GM18907 (cell line): Measurements from ENCODE around the gene GSDME.
"Not testable (repeated sequence)": the region's sequence is repeated elsewhere in the genome, so short reads cannot be mapped to it uniquely, and the experiment has no call there.

ENCODE experiments used
- ATAC-seq: cut with Tn5 transposase; IDR thresholded peaks from one replicate; pipeline ENCODE4 v1.9.1; 2021; ENCODE audit warnings: mild to moderate bottlenecking, moderate library complexity; ENCODE audit not compliant: unreplicated experiment

The GSDME gene

DNA sequence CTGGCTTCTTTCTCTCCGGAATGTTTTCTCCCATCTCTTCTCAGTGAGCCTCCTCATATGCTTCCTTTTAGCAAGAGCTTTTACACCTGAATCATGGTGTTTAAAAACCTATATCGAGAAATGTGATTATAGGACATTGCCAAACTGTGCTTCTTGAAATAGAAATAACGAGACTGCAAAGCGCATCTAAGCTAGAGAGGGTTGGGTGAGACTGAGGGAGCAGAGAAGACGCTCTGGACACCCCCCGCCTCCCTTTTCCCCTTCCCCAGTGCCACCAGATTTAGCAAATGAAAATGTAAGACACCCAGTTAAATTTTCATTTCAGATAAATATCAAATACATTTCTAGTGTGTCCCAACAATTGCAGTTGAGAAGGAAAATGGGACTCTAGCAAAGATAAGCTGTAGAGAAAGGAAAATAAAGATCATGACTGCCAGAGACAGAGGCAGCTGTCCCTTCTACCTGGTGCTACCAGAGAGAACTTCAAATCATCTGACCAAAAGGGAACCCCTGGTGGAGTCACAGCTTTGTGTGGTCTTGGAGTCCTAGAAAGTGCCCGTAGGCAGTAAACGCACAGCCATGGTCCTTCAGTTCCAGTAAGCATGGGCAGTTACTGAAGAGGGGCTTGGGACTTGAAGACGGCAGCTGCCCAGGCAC, 14.6 kb downstream of the GSDME start:
- ATAC-seq = no peak

DNA sequence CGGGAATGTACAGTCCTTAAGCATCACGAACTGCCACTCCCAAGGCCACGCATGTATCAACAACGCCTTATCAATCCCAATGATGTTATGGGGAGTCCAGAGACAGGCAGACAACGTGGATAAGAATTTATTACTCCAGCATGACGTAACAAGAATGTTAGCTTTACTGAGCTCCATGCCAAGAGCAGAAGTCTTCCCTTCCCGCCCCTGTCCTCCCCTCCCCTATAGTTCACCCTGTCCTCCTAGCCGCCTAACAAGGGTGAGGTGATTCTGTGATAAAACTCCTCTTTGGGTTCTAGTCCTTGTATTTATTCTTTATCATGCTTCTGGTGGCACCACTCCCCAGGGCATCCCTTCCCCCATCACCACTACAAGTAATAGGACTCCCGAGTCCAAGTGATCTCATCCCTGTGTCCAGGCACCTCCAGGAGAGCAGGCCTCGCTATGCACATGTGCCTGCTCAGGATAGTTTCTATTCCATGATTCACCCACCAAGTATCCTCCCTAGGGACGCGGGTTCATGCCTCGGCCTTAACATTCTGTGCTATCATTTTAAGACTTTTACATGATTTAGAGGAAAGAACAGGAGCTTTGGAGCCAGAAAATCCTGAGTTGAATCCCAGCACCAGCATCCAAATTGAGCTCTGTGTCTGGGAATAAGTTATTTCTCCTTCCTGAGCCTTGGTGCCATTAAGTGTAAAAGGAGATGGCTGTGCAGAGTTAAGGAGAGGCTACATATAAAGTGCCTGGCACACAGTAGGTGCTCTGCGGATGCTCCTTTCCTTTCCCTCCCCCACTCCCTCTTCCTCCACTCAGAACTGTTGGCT, 15.4 kb downstream of the GSDME start:
- no peak for ATAC-seq

DNA sequence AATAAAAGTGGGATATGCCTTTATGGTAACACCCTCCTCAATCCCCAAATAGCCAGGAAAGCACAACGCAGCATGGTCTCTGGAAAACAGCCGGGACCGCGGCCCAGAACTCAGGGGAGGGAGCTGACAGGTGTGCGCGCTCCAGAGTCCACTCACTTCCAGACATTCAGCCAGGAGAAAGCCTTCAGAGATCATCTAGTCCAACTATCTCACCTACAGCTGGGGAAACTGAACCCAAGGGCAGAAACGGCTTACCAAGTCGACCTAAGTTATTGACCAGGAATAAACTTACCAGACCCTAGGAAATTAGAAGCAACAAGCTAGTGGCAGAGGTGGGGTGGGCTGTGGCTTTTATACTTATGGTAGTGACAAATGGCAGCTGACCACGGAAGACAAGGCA, 16.4 kb downstream of the GSDME start:
- ATAC-seq = no peak

DNA sequence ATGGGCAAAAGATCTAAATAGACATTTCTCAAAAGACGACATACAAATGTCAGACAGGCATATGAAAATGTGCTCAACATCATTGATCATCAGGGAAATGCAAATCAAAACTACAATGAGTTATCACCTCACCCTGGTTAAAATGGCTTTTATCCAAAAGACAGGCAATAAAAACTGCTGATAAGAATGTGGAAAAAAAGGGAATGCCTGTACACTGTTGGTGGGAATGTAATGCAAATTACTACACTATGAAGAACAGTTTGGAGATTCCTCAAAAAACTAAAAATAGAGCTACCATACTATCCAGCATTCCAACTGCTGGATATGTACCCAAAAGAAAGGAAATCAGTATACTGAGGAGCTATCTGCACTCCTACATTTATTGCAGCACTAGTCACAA, 18.0 kb downstream of the GSDME start:
- no peak for ATAC-seq

DNA sequence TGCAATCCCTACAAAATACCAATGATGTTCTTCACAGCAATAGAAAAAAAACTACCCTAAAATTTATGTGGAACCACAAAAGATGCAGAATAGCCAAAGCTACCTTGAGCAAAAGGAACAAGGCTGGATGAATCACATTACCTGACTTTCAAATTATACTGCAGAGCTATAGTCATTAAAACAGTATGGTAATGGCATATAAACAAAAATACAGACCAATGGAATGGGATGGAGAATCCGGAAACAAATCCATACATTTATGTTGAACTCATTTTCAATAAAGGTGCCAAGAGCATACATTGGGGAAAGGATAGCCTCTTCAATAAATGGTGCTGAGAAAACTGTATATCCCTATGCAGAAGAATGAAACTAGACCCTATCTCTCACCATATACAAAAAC, 18.7 kb downstream of the GSDME start:
- no peak for ATAC-seq

DNA sequence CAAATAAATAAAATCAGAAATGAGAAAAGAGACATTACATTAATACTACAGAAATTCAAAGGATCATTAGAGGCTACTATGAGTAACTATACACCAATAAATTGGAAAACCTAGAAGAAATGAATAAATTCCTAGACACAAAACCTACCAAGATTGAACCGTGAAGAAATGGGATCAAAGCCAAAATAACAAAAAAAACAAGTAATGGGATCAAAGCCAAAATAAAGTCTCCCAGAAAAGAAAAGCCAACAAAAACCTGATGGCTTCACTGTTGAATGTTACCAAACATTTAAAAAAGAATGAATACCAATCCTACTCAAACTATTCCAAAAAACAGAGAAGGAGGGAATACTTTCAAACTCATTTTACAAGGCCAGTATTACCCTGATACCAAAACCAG, 20.0 kb downstream of the GSDME start:
- no peak for ATAC-seq

DNA sequence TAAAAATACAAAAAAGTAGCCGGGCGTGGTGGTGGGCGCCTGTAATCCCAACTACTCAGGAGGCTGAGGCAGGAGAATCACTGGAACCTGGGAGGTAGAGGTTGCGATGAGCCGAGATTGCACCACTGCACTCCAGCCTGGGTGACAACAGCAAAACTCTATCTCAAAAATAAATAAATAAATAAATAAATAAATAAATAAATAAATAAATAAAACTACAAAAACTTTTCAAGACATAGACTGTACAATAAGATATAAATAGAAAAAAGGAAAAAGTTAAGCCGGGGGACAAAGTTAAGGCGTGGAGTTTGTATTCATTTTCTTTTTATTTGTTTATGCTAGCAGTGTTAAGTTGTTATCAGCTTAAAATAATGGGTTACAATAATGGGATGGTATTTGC, 21.7 kb downstream of the GSDME start:
- ATAC-seq = not testable (repeated sequence)

DNA sequence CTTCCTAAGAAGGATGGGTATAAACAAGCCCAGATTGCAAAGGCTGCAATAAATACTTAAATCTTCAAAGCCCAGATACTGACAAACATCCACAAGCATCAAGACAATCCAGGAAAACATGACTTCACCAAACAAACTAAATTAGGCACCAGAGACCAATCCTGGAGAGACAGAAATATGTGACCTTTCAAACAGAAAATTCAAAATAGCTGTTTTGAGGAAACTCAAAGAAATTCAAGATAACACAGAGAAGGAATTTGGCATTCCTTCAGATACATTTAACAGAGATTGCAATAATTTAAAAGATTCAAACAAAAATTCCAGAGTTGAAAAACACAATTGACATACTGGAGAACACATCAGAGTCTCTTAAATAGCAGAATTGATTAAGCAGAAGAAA, 23.0 kb downstream of the GSDME start:
- no peak for ATAC-seq

DNA sequence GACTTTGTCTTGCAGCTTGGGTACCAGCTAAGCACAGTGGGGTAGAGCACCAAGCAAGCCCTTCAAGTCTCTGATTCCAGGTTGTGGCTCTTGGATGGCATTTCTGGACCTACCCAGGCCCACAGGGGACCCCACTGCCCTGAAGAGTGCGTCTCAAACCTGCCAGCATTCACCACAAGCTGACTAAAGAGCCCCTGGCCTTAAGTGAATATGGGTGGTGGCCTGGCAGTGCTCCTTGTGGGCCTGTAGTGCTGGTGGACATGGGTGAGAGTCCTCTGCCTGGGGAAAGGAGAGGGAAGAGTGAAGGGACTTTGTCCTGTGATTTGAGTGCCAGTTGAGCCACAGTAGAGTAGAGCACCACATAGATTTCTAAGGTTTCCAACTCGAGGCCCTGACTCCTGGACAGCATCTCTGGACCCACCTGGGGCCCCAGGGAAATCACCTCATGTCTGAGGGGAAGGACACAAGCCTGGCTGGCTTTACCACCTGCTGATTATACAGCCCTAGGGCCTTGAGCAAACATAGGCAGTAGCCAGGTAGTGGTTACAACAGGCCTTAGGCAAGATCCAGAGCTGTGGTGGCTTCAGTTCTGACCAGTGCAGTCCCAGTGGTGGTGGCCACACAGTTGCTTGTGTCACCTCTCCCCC, 23.7 kb downstream of the GSDME start:
- ATAC-seq = no peak

DNA sequence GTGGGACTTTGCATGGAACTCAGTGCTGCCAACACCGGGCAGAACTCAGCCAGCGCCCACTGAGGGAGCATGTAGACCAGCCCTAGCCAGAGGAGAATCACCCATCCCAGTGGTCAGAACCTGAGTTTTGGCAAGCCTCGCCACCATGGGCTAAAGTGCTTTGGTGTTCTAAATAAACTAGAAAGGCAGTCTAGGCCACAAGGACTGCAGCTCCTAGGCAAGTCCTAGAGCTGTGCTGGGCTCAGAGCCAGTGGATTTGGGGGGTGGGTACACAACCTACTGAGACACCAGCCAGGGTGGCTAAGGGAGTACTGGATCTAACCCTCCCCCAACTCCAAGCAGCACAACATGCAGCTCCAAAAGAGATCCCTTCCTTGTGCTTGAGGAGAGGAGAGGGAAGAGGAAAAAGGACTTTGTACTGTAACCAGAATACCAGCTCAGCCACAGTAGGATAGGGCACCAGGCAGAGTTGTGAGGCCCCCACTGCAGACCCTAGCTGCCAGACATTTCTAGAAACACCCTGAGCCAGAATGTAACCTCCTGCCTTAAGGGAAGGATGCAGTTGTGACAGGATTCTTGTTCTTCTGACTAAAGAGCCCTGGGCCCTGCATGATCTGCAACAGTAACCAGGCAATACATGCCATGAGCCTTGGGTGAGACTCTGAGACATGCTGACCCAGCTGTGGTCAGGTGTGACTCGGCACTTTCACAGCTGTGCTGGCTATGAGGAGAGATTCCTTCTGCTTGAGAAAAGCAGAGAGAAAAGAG, 24.4 kb downstream of the GSDME start:
- ATAC-seq = no peak

DNA sequence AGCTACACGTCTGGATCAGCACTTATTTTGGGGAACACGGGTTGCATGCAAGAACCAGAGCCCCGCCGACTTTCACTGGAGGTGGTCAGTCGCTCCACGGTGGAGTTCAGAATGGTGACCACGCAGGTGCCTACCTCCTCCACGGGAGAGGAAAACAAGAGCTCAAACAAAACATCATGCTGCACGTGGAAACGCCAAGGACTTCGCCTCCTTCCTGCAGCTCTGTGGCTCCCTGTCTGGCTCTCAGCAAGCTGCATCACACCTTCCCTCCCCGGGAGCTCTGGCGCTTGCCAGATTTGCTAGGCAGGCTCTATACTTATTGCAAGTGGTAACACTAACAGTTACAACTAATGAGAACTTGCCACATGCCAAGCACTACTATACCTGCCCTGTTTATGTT, 26.0 kb downstream of the GSDME start:
- no peak for ATAC-seq

DNA sequence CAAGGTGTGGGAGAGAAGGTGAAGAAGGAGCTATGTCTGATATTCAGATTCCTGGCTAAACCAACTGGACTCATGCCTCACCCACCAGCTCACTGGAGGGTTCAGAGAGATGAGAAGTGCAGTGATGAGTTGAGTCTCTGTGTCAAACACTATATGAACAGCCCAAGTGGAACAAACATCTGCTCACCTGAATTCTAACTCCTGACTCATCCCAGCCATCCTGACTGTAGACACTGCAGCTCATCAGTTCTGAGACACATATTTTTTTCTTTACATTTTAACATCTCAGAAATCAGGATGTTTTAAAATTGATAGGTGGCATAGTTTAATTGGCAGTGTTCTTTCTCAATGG, 27.3 kb downstream of the GSDME start:
- no peak for ATAC-seq

DNA sequence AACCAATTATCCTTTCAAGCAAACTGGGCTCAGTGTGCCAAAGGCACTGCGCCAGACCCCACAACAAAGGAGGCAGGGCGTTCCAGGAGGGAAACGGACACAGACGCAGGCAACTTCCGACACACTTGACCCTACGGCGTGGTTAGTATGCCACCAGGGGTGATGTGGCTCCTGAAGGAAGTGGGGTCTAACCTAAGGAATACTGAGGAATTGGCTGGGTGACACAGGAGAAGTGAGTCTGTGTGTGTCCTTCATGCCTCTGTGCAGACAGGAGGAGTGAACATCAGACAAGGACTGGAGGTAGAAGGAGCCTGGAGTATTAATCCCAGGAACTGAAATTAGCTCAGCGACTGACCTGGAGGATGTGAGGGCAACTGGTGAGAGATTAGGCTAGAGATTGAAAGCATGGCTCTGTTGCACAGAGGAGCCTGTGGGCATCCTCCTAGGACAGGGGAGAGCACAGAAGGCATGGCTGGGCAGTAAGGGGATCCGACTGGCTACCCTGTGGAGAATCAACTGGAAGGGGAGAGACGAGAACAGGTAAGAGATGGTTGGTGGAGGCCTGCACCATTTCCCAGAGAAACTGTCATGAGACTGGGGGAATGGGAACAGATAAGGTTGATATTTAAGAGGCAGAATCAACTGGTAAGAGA, 27.8 kb downstream of the GSDME start:
- no peak for ATAC-seq

DNA sequence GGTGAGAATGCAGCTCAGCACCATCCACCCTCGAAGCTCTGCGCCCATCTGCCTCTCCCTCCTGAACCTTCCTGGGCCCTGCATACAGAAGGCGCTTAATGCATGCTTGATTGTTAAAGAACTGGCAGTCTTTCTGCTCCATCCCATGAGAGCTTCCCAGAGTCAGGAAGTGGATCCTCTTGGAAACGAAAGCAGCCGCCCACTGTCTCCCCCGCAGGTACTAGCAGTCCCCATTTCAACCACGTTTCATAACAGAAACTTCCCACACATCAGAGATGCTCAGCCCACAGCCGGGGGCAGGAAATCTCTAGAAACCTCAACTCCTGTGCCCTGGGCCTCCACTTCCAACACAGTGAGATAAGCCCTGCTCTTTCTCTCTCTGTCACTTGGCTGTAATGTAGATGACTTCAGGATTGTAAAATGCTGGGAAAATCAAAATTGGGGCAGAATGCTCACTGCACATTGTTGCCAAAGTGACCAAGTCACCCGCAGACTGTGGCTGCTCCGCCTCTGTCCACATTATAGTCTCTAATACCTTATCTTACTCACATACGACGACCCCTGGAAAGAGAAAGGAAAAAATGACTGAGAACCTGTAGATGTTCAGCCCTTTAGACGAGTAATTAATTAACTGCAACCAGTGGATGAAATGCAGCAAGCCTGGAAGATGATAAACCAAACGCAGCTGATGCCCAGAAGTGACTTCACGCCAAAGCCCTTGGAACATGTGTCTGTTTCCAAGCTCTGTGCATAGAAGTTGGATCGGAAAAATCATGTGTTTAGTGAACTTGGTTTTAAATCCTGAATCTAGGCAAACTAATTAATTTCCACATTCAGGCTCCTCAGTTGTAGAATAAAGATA, 28.5 kb downstream of the GSDME start:
- ATAC-seq = peak; percentile 41

DNA sequence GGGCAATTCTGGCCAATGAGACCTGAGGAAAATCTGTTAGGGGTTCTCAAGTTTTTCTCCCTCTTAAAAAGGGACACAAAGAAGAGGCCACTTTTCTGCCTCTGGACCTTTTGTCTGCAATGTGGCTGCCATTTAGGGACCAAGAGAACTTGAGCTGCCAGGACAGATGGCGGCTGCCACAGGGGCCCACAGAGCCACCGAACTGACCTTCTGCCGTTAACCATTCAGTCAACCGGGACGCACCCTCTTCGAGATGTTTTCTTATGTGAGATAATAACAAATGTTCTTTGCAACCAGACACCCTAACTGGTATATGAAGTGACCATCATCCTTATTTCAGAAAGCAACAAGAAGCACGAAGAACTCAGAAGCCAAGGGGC, 29.2 kb downstream of the GSDME start:
- ATAC-seq = no peak

DNA sequence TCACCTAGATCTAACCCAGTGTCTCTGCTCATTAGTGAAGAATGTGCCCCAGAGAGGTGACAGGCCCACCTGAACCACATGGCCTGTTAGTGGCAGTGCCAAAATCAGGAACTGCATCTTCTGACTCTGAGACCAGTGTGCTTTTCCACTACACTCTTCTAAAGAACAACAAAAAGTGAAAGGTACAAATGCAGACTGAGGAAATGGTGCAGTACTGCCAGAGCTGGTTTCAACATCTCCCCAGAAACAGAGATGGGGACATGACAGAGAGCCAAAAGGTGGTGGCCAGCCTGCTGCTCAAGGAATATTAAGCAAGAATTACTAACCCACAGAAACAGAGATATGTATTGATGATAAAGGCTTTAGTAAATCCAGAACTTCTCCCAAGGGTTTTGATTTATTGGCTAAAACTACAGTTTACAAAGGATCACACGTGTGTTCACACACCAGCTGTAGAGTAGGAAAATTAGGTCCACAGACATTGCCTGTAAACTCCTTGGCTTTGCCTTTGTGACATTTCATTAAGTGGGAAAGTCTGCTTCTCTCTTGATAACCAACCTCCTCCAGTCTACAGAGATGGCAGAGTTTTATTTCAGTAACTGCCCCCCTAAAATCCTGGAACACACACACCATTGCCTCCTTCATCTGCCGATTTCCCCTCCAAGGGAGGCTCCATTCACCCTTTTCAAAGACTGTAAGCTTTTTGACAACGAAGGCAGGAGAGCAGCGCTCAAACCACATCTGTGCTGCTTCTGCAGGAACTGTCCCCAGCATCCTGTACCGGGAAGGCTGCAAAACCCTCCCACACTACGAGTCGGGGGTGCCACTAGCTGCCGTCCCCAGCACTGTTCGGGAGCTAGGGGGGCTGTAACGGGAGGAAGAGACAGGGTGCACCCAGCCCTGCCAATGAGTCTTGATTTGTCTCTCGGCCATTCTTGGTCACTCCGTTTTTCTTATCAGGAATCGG, 29.8 kb downstream of the GSDME start:
- peak; percentile 75 for ATAC-seq

DNA sequence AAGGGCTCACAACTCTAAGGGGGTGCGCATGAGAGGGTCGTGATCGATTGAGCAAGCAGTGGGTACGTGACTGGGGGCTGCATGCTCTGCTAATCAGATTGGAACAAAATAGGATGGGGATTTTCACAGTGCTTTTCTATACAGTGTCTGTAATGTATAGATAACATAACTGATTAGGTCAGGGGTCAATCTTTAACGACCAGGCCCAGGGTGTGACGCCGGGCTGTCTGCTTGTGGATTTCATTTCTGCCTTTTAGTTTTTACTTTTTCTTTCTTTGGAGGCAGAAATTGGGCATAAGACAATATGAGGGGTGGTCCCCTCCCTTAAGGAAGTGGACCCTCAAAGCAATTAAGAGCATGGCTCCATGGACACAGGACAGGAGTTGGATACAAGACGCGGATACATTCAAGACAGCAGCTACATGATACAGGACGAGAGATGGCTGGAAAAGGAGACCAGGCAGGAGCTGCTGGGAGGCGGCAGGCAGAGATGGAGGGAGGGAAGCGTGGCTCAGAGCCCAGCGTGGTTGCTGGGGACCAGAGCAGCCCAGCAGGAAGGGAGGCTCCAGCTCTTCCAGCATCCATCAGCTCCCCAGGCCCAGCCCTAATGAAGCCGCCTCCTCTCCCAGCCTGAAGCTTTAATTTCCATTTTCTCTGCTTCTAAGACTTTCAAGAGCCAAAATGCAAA, 31.6 kb downstream of the GSDME start:
- no peak for ATAC-seq

DNA sequence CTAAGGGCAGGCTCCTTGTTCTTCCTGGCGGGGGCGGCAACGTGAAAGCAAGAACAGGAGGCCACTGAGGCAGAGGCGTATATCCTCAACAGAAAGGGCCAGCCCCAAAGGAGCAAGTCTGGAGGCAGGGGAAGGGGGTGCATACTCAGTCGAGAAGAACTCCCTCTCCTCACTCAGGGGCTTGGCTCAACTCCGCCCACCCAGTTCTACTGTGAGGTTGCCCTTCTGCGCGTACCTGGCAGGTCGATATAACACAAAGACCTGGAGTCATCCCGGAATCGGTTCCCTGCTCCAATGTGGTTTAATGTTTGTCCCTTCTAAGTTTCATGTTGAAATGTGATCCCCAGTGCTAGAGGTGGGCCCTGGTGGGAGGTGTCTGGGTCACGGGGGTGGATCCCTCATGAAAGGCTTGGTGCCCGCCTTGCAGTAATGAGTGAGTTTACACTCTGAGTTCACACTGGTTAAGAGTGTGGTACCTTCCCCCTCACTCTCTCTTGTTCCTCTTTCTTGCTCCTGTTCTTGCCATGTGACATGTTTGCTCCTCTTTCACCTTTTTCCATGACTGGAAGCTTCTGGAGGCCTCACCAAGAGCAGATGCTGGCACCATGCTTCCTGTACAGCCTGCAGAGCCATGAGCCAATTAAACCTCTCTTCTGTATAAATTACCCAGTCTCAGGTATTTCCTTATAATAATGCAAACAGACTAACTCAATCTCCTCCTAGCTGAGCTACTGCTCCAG, 32.6 kb downstream of the GSDME start:
- ATAC-seq = no peak
